GM13977 (cell line): ENCODE results near the gene P4HB.

Source experiments
- DNase-seq: peaks from one replicate; pipeline ENCODE4 v3.0.0; 2012; ENCODE audit warnings: low spot score
- CTCF ChIP-seq: IDR thresholded peaks from 2 replicates; pipeline ENCODE4 v1.5.1; 2012; ENCODE audit warnings: mild to moderate bottlenecking, control low read depth; ENCODE audit not compliant: insufficient read depth; ENCODE audit errors: extremely low read depth, missing control alignments
- in situ Hi-C: fragments of 300-500 bp; cut with MboI; formaldehyde crosslinking; loops from one replicate; pipeline ENCODE4 v1.12.0; 2022; ENCODE audit warnings: low sequenced_read_pairs, low pct_unique_long_range_greater_than_20kb, mixed read lengths, inconsistent platforms; ENCODE audit not compliant: unreplicated experiment

Gene P4HB

GRCh38 chr17:81885454-81885853 lies 25.1 kb upstream of the P4HB start:
- no peak for TF ChIP-seq CTCF
- in situ Hi-C loops: no loop called here
- DNase-seq: no peak

GRCh38 chr17:81884968-81885367 lies 24.6 kb upstream of the P4HB start:
- TF ChIP-seq CTCF: no peak
- in situ Hi-C loops: no loop called here
- no peak for DNase-seq

- in situ Hi-C loops: no loop called here
- no peak for TF ChIP-seq CTCF
- DNase-seq: no peak
These were observed 24.2 kb upstream of the P4HB start for GRCh38 chr17:81884520-81884919.

- no peak for TF ChIP-seq CTCF
- no peak for DNase-seq
- in situ Hi-C loops: no loop called here
These were observed 18.8 kb upstream of the P4HB start for GRCh38 chr17:81879121-81879520.

GRCh38 chr17:81878294-81878693 lies 18.0 kb upstream of the P4HB start:
- in situ Hi-C loops: no loop called here
- no peak for DNase-seq
- TF ChIP-seq CTCF: no peak

- no peak for TF ChIP-seq CTCF
- DNase-seq: no peak
- in situ Hi-C loops: no loop called here
These were observed 17.2 kb upstream of the P4HB start for GRCh38 chr17:81877569-81877968.
